GM18499 (cell line): Measurements from ENCODE around the gene HHIPL1.
"Not testable (repeated sequence)": the region's sequence is repeated elsewhere in the genome, so short reads cannot be mapped to it uniquely, and the experiment has no call there.

Experiments used
- ATAC-seq: cut with Tn5 transposase; IDR thresholded peaks from one replicate; pipeline ENCODE4 v1.9.1; 2021; ENCODE audit warnings: moderate number of reproducible peaks; ENCODE audit not compliant: insufficient read depth, unreplicated experiment

The HHIPL1 gene

DNA sequence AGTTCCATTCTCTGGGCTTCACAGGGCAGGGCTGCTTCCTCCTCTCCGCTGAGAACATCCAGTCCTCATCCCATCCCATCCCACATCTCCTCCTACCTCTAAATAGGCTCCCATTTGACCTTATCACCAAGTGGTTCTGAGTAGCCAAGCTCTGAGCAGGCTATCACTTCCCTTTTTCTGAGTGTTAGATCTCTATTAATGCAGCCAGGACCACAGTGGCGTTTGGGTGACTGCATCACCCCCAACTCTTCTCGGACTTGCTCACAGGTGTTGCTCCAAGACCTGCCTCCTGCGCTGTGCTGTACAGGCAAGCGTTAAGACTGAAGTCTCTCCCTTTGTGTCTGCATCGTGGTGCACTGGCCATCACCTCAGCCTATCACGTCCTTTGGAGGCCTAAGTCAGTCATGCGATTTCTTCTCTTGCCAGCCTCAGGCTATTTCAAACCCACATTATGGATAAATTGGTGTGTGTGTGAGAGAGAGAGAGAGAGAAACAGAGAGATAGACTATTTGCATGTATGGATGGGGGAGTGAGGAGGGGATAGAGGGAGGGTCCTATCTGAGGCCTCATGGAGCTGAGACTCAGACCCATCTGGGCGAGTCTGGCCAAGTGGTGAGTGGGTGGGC, 12.4 kb upstream of the HHIPL1 start:
- ATAC-seq: no peak

DNA sequence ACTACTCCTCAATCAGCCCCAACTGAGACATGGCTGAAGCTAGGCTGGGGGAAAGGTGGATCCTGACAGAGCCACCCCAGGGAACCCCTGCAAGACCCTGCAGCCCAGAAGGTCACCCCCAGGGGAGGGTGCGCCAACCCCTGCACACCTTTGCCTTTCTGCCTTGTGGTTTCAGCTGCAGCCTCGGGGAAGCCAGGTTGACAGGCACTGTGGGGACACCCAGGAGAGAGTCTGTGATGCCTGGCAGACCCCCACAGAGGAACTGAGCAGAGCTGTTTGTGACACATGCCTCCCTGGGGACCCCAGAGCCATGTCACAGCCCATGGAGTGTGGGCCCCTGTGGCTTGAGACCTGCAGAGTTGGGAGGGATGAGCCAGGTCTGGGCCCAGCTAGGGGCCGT, 11.8 kb upstream of the HHIPL1 start:
- no peak for ATAC-seq

DNA sequence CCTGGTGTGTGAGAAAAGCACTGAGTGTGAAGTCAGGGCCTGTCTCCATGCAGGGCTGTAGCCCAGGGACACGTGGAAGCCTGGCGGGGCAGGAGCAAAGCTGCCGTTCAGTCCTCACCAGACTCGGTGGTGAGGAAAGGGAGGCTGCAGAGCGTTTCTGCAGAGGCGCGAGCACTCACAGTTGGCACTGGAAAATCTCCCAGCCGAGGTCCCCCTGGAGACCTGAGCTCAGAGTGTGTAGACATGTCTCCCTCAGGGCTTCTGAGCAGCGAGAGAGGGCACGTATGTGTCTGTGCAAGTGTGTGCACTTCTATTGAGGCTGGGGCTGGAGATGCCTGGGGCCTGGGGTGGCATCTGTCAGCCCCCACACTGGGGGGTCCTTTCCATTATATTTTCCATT, 11.0 kb upstream of the HHIPL1 start:
- ATAC-seq: no peak

DNA sequence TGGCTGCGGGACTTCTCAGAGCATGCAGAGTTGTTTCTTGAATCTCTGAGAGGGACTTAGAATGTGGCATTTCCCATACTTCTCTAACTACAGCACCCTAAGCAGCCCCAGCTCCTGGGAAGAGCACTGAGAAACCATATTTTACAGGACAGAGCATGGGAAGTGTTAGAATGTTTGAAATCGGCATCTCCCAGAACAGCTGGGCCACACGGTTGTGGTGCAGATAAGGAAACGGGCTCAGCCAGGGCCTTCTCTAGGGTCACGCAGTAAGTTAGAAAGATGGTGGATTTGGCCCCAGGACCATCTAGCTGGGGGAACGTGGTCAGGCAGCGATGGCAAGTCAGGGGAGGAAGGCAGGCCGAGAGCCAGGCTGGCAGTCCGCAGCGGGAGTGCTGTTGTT, 10.5 kb upstream of the HHIPL1 start:
- no peak for ATAC-seq

DNA sequence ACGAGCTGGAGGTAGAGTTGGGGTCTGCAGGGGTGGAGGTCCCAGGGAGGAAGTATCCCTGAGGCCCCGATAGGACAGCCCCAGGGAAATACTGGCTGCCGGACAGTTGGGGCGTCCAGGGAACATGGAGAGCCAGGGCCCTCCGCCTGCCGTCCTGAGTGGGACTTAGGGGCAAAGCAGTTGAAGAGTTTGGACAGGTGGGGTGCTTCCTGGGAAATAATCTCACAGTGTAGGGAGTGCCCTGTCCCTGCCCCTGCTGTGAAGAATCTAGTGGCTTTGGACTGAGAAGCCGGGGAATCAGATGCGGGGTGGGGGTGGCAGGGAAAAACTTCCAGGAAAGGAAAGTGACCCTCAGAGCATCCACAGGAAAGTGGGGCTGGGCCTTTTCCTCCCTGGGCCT, 9.8 kb upstream of the HHIPL1 start:
- no peak for ATAC-seq

DNA sequence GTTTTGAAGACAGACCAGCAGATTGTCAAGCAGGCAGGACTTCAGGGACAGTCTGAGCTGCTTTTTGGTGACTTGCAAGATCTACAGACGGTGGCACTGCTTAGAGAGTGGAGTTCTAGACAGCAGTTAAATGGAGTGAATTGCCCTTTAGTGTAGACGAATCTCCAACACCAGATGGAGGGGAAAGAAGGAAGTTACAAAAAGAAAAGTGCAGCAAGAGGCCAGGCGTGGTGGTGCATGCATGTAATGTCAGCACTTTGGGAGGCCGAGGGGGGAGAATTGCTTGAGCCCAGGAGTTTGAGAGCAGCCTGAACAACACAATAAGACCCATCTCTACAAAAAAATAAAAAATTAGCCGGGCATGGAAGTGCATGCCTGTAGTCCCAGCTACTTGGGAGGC, 8.4 kb upstream of the HHIPL1 start:
- ATAC-seq: no peak

DNA sequence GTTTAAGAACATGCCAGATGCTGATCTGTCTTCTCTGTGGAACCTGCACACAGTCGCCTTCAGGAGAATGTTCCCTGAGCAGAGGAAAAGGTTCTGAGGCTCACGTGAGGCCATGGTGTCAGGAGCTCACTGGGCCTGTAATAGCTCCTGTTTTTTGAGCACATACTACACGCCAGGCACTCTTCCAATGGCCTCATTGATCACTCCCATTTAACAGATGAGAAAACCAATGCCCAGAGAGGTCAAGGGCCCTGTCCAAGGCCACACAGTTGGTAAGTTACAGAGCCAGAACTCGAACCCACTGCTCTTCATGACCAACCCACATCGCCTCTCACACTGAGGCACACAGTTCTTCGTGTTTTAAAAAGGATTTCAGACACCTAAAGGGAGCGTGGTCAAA, 7.3 kb upstream of the HHIPL1 start:
- no peak for ATAC-seq

DNA sequence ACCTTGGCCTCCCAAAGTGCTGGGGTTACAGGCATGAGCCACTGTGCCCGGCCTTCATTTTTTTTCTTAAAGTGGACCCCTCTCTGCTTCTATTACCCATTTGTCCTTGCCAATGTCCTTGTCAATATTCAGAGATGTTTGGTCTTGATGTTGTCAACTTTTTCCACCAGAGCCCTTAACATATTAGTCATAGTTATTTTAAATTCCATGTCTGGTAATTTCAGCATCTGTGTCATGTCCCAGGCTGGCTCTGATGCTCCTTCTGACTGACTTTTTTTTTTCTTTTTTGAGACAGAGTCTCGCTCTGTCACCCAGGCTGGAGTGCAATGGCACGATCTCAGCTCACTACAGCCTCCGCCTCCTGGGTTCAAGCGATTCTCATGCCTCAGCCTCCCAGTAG, 2.2 kb upstream of the HHIPL1 start:
- ATAC-seq: not testable (repeated sequence)

DNA sequence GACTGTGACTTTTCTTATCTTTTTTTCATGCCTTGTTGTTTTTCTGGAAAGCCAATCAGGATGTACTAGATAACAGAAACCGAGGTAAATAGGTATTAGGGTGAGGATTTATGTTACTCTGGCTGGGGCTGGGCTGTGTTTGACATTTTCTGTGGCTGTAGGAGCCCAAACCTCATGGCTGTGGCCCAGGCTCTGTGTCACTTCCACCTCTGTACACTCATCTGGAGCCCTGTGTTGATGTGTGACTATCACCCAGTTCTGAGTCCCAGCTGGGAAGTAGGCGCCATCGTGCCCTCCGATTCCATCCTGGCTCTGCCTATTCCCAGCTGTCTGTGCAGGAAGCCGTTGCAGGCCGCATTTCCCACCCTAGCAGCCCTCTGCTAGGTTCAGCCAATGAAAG, 1.6 kb upstream of the HHIPL1 start:
- no peak for ATAC-seq

DNA sequence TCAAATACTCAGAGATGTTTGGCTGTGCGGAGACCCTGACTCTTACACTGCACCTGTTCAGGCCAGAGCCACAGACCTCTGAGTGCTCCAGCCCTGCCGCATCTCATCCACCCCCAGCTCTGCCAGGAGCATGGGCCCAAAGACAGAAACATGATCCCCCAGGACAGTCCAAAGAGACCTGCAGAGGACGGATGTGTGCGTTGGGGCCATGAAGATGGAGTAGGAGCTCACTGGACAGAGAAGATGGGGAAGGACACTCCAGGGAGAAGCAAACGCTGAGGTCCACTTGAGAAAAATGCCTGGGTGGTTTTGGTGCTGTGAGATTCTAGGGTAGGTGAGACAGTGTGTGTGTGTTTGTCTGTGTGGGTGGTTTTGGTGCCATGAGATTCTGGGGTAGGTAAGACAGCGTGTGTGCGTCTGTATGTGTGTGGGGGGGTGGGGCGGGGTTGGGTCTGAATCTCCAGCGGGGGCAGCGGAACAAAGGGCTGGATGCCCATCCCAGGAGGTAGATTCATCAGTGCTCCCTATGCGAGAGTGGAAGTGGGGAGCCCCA, 818 bp upstream of the HHIPL1 start:
- ATAC-seq: no peak

DNA sequence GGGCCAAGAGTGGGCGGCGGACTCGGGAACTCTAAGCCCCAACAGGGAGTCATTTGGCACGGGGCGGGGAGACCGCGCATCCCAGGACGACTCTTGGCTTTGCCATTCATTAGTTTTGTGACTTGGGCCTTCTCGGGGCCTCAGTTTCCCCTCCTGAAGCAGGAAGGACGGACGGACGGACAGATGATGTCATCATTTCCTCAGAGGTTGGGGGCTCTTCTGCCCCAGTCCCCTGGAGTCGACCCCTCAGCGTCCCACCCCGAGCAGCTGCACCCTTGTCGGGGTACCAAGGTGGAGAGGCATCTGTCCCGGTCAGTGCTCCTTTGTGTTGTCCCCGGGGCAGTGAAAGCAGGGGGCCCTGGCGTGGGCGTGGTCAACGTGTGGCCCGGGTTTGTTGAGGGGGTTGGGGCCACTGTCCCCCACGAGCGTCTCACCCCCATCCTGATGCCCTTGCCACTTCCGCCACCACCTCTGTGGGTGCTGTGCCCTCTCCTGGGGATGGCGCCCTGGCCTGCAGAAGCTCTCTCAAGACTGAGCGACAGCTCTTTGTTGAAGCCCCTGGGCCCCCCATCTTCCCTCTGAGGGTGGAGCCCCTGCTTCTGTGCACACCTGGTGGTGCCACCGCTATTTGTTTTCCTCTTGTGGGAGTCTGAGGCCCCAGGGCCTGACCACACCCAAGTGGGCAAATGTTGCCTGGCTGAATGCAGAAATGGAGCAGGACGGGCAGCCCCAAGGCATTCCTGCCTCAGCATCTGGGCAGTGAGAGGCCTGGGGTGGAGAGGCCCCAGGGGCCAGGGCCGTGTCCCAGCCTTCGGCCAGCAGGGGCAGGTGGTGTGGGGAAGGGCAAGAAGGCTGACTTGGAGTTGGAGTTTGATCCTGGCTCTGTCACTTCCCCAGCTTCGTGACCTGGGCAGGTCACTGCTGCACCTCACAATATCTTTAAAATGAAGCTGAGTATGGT, 896 bp downstream of the HHIPL1 start:
- ATAC-seq: no peak

DNA sequence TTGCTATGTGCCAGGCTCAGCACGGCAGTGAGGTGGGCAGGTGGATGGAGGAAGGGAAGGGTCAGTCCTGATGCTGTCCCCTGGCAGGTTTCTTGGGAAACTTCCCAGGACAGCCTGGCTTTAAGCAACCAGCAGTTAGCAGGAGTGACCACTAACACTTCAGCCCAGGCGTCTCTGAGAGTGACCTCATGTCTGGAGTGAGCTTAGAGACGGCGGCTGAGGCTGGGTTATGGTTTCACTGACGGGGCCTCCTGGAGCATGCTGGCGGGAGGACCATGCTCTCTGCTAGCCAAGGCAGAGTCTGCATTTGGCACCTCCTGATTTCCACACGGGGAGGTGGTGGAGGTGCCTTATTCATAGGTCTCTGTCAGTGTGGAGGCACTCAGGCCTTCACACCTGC, 2.5 kb downstream of the HHIPL1 start:
- ATAC-seq: no peak

DNA sequence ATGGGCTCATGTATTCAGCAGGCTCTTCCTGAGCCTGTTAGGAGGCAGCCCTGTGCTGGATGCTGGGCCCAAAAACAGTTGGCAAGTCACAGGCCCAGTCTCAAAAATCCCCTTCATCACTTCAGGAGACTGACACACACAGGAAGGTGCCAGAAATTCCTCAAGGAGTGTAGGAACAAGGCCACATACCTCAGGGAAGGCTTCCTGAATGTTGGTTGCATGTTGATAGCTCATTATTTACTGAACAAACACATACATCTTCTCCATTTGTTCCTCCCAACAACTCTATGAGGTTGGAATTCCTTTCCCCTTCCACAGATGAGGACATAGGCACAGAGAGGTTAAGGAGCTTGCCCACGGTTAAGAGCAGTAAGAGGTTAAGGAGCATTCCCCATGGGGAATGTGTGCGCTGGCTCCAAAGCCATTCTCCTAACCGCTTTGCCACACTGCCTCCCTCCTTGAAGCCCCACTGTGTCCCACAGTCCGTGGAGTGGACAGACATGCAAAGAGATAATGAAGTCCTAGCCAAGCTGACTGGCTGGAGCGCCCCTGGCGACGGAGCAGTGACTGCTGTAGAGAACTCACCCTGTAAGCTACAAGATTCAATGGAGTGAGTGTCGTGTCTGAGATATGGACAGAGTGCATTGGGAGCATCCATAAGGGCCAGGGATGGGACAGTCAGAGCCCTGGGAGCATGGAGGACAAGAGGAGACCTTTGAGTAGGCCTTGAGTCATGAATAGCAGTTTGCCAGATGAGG, 3.3 kb downstream of the HHIPL1 start:
- no peak for ATAC-seq

DNA sequence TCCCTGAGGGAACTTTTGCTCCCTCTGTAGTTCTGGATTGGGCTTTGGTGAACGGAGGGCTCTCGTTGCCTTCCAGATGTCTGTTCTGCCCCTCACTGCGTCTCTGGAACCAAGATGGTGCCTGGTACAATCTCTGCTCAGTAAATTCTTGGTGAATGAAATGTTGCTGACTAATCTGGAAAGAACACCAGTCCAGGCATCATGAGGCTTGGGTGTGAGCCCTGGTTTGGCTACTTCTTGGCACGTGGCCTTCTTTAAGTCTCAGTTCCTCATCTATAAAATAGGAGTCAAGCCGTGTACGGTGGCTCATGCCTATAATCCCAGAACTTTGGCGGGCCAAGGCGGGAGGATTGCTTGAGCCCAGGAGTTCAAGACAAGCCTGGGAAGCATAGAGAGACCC, 4.3 kb downstream of the HHIPL1 start:
- ATAC-seq: no peak

DNA sequence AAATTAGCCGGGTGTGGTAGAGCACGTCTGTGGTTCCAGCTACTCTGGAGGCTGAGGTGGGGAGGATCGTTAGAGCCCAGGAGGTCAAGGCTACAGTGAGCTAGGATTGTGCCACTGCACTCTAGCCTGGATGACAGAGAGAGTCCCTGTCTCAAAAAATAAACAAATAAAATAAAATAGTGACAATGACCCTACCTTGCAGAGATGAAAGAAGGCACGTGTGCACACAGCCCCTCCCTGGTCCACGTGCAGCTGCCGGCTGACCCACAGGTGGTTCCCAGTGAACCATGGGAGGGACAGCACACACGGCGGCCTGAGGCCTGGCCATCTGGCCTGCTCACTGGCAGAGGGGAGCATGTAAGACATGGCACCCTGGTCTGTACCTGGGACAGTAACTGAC, 4.7 kb downstream of the HHIPL1 start:
- no peak for ATAC-seq

DNA sequence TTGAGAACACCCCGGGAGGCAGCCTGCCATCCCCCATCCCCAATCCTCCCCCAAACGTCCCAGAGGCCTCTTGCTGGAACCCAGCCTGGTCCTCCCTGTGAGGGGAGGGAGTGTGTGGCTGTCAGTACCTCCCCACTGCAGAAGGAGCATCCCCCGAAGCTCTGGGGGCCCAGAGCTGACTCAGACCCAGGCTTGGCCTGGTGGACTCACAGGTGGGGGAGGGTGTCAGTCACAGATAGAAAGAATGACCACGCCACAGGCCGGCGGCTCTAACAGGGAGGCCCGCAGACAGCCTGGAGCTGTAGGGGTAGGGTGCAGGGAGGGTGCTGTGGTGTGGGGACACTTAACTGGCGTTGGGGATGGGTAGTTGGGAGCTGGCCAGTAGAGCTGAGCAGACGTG, 5.3 kb downstream of the HHIPL1 start:
- ATAC-seq: no peak

DNA sequence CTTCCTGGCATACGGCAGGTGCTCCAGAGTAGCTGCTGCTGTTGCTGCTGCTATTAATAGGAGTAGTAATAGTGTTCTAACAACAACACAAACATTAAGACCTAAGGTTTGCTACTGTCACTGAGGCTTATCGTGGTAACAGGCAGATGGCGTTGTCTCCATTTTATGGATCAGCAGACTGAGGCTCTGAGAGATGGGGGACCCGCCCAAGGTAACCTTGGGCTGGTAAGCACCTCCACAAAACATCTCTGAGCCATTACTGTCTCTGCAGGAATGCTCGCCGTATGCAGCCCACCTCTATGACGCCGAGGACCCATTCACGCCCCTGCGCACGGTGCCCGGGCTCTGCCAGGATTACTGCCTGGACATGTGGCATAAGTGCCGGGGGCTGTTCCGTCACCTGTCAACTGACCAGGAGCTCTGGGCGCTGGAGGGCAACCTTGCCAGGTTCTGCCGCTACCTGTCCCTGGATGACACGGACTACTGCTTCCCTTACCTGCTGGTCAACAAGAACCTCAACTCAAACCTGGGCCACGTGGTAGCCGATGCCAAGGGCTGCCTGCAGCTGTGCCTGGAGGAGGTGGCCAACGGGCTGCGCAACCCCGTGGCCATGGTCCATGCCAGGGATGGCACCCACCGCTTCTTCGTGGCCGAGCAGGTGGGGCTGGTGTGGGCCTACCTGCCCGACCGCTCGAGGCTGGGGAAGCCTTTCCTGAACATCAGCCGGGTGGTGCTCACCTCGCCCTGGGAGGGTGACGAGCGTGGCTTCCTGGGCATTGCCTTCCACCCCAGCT, 7.2 kb downstream of the HHIPL1 start:
- no peak for ATAC-seq

DNA sequence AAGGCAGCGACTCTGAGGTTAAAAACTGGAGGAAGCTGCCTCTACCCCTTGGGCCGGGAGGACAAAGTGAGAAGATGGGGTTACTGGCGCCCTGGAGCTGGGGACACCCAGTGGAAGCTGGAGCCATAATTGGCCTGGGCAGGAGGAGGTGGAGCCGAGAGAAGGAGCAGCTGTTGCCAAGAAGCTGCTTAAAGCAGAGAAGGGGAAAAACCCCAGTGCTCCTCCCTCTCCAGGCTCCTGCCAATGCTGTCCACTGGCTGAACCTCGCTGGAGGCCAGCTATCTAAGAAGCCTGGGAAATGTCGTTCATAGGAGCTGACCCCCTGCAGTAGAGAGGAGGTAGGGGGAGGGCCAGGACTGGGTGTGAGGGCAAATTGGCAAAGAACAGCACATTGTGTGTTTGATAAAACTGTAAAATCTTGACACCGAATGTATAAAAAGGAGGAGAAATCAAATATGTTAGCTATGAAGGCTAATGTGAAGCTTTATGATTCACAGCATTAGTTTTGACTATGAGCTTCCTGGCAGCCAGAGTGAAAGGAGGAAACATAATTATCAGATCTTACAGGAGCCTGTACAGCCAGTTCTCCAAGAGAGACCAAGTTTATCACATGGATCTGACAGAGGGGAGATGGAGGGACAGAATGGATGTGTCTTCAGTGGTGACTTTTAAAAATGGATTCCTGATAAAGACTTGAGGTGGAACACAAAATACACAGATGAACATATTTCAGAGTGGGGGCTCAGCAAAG, 9.5 kb downstream of the HHIPL1 start:
- ATAC-seq: no peak

DNA sequence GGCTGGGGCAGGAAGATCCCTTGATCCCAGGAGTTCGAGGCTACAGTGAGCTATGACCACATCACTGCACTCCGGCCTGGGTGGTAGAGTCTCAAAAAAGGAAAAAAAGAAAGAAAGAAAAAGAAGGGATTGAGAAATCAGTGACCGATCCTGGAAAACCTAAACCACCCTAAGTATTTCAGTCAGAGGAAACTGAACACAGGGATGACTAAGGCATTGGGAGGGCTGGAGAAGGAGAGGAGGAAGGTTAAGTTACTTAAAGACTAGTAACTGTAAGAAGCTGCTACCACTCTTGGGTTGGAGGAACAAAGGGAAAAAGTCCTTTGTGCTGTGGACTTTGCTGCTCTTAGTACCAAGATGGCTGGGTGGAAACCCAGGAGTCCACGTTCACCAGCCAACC, 10.6 kb downstream of the HHIPL1 start:
- ATAC-seq: no peak
